K562 (cell line): Measurements from ENCODE around the gene AGMO.

Experiments used
- ARHGAP35 ChIP-seq: fragments of 450-650 bp; IDR thresholded peaks from 2 replicates; pipeline ENCODE4 v1.6.1; 2018; ENCODE audit not compliant: partially characterized antibody
- ARID2 ChIP-seq: fragments of 450-650 bp; IDR thresholded peaks from 2 replicates; pipeline ENCODE4 v1.6.1; 2017; ENCODE audit warnings: antibody characterized with exemption, mild to moderate bottlenecking
- CC2D1A ChIP-seq: fragments of 450-650 bp; IDR thresholded peaks from 2 replicates; pipeline ENCODE4 v1.6.1; 2017; ENCODE audit warnings: mild to moderate bottlenecking
- EZH2 ChIP-seq: IDR thresholded peaks from 2 replicates; pipeline ENCODE4 v1.6.1; 2012; ENCODE audit warnings: low read depth, mild to moderate bottlenecking, inconsistent platforms, low read length, borderline replicate concordance
- HDAC6 ChIP-seq: IDR thresholded peaks from 2 replicates; pipeline ENCODE4 v1.6.1; 2012; ENCODE audit warnings: low read depth, mild to moderate bottlenecking, control low read depth, inconsistent platforms, low read length, moderate library complexity
- MTA1 ChIP-seq: fragments of 450-650 bp; IDR thresholded peaks from 2 replicates; pipeline ENCODE4 v1.6.1; 2017; ENCODE audit warnings: borderline replicate concordance
- NFRKB ChIP-seq: fragments of 450-650 bp; IDR thresholded peaks from 2 replicates; pipeline ENCODE4 v1.6.1; 2016; ENCODE audit warnings: low read depth
- NRF1 ChIP-seq, 2 experiments: fragments of 450-650 bp; IDR thresholded peaks in 1 of 2; conservative IDR thresholded peaks in 1 of 2; 2 replicates each; pipeline ENCODE4 v1.6.1; 2014; ENCODE audit warnings: mild to moderate bottlenecking in 2 of 2
- POLR2A ChIP-seq: fragments of 450-650 bp; conservative IDR thresholded peaks from 2 replicates; pipeline ENCODE4 v1.6.1; 2016
- POLR2AphosphoS5 ChIP-seq: IDR thresholded peaks from 2 replicates; pipeline ENCODE4 v1.6.1; 2011; ENCODE audit warnings: mild to moderate bottlenecking, low read depth, low read length, moderate library complexity; ENCODE audit not compliant: control insufficient read depth, insufficient read depth
- SETDB1 ChIP-seq: IDR thresholded peaks from one replicate; pipeline ENCODE4 v1.6.1; 2012; ENCODE audit warnings: low read length, control low read depth, inconsistent platforms
- SPI1 ChIP-seq: IDR thresholded peaks from 2 replicates; pipeline ENCODE4 v1.6.1; 2011; ENCODE audit warnings: low read depth, low read length, control low read depth, borderline replicate concordance
- ZNF717 ChIP-seq: fragments of 250-450 bp; sonication (Bioruptor Pico); IDR thresholded peaks from 2 replicates; pipeline ENCODE4 v1.5.0; 2021
- TF ChIP-seq, protein P1 (sequence below), 2 experiments: fragments of 450-650 bp; conservative IDR thresholded peaks; 2 replicates each; pipeline ENCODE4 v1.6.1; 2017; ENCODE audit warnings: mild to moderate bottlenecking in 2 of 2, moderate library complexity in 2 of 2

DNA sequence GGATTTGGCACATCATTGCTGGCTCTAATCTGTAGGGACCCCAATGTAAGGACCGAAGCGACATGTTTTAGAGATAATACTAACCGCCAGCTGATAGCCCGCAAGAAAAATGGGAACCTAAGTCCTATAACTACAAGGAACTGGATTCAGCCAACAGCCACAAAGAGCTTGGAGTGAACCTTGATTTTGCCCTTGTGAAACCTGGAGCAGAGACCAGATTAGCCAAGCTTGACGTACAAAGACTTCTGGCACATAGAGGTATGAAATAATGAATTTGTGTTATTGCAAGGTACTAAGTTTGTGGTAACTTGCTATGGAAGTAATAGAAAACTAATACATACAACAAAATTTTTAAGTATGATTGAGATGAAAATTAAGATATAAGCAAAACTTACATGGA, 246.9 kb downstream of the AGMO start:
- TF ChIP-seq, protein P1, sequence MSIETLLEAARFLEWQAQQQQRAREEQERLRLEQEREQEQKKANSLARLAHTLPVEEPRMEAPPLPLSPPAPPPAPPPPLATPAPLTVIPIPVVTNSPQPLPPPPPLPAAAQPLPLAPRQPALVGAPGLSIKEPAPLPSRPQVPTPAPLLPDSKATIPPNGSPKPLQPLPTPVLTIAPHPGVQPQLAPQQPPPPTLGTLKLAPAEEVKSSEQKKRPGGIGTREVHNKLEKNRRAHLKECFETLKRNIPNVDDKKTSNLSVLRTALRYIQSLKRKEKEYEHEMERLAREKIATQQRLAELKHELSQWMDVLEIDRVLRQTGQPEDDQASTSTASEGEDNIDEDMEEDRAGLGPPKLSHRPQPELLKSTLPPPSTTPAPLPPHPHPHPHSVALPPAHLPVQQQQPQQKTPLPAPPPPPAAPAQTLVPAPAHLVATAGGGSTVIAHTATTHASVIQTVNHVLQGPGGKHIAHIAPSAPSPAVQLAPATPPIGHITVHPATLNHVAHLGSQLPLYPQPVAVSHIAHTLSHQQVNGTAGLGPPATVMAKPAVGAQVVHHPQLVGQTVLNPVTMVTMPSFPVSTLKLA (conservative IDR thresholded peaks at IDR 0.05): no peak
- TF ChIP-seq SETDB1: no peak
- no peak for TF ChIP-seq SPI1
- no peak for TF ChIP-seq ARID2
- TF ChIP-seq POLR2A: no peak
- TF ChIP-seq POLR2AphosphoS5: no peak
- TF ChIP-seq ZNF717: no peak
- no peak for TF ChIP-seq NRF1 (conservative IDR thresholded peaks at IDR 0.05 in 1 of 2, IDR thresholded peaks at IDR 0.05 in 1 of 2)
- TF ChIP-seq NFRKB: no peak
- TF ChIP-seq EZH2: no peak
- TF ChIP-seq MTA1: no peak
- no peak for TF ChIP-seq CC2D1A
- no peak for TF ChIP-seq HDAC6
- no peak for TF ChIP-seq ARHGAP35
